Fibroblast of peridontal ligament (primary cell): ENCODE data around the gene ABCB9.
"Not testable (repeated sequence)": the region's sequence is repeated elsewhere in the genome, so short reads cannot be mapped to it uniquely, and the experiment has no call there.

Experiments used
- DNase-seq: peaks from one replicate; pipeline ENCODE4 v3.0.0-alpha.2; 2010; ENCODE audit errors: extremely low read depth

ABCB9 gene

GRCh38 chr12:122895320-122895703 lies 71.0 kb downstream of the ABCB9 start:
- DNase-seq, result no peak

DNA sequence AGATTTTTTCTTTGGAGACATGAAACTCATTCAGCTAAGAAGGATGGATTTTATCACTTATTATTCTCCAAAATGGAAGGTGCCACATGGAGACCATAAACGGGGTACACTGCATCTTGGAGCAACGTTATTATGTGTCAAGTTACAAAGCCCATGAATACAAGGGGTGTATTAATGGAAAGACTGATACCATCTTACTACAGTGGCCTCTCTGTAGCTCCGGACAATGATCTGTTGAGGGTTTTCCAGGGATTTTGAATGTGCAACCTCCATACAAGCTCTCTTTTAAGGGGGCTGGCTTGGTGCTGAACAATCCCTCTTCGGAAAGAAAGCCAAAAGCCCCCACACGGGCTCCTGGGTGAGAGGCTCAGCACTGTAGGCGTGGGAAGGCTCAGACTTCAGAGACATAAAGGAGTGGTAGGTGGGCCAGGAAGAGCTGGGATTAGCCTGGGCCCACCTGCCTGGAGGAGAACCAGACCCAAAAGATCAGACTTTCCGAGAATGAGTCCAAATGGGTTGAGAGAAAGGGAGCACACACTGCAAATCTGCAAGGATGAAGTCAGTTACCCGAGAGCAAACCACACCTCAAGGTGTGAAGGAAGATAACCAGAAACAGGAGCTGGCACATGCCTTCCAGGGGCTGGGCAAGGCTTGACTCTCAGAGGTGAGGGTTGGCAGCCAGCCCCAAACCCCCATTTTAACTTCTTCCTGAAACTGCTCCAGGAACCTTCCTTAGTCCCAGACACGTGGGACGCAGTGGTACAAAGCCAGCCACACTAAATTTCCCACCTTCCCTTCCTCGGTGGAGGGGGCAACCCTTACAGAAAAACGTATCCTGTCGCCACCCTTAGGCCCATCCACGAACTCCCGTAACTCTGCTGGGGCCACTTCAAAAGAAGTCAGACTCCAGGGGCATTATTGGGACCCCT lies 71.8 kb downstream of the ABCB9 start:
- DNase-seq, result no peak

- DNase-seq, result no peak
Observed at GRCh38 chr12:122893208-122894153, 72.8 kb downstream of the ABCB9 start.

GRCh38 chr12:122892724-122893123 lies 73.5 kb downstream of the ABCB9 start:
- not testable (repeated sequence) for DNase-seq

DNA sequence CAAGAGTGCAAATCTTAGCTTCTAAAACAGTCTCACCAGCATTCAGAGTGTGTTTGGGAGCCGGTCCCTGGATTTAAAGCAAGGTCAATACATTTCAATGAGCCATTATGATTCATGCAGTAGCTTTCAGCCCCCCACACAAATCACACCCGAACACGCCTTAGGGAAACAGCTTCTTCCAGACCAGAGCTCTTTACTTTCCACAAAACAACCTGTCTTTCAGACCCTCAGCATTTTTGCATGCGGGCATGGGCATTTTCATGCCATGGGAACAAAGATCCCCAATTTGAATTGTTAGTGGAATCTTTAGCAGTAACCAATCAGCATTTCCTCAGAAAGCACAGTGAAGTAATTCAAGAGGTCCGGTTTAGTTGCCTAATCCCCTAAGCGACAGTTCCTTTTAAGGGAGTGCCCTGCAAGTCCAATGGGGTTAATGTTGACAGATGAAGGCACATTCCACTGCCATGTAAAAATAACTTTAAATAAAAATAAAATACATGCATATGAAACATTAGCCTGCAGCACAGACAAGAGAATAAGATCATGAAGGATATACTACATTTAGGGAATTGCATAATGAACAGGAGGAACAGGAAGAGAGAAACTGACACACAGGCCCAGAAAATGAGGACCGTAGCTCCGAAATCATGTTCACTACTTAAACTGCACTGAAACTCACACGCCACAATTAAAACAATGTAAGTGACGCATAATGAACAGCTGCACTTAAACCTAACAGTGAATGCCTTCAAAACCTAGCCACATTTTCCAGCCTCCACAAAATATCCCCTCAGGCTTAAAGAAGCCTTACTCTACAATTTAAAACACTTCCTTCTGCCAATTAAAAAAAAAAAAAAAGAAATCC lies 74.4 kb downstream of the ABCB9 start:
- peak; percentile 78 for DNase-seq

DNA sequence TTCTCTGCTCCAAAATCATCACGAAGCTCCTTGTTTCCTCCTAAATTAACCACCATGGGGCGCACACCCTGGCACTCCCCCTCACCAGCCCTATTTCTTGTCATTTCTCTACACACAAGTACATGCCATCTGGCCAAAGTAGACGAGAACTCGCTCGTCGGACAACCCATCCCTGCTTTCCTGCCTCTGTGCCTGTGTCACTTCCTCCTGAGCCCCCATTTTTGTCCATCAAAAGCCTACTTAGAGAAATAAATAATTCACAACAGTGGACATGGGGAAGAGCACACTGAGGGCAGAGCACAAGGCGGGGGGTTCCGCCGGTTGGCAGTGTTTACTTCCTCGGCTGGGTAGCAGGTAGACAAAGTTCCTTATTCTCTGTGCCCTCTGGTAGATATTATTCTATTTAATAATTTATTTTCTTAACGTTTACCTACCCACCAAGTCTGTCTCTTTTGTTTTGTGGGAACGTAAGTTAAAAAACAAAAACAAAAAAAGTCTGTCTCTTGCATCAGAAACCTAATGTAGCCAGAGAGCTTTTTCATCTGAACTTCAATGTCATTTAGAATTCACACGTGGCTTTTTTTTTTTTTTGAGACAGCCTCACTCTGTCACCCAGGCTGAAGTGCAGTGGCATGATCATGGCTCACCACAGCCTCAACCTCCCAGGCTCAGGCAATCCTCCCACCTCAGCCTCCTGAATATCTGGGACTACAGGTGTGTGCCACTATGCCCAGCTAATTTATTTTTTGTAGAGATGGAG lies 76.3 kb downstream of the ABCB9 start:
- DNase-seq, result no peak

- peak; percentile 55 for DNase-seq
Observed at GRCh38 chr12:122888232-122888752, 78.0 kb downstream of the ABCB9 start.

- no peak for DNase-seq
Observed at GRCh38 chr12:122887819-122888212, 78.4 kb downstream of the ABCB9 start.

DNA sequence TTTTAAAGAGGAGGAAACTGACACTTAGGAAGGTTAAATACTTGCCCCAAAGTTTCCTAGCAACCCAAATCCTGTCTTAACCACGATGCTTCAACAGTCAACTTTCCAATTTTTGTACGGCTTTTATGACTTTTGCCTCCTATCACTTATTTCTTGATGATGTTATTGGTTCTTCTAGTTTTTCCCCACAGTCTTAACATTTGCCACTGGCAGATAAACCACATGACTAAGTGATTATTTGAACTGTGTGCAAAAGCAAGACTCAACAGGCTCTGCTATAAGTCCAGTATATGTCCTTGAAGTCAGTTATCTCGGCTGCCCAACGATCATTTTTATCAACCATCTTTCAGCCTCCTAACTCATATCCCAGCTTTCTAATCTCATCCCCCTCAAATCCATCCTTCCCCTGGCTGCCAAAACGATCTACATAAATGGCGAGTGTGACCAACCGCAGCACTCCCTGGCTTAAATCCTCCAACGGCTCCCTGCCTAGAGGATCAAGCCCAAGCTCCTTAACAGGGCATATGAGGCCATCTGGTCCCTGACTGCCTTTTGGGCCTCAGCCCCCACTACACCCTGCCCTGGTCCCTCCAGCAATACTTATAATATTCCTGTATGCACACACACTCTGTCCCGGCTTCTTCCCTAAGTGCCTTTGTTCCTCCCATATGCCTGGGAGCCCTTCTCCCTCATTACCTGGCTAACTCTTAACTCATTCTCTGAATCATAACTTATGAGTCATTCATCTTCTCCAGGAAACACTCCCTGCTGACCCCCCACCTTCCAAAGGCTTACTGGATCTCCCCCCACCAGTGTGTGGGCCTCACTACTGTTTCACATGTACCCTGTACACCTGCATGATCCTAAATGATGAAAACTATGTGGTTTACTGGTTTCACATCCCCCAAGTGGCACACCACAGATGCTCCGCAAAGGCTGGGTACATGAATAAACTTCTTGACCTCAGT lies 79.1 kb downstream of the ABCB9 start:
- DNase-seq, result no peak

- DNase-seq, result no peak
Observed at GRCh38 chr12:122886161-122886560, 80.1 kb downstream of the ABCB9 start.

DNA sequence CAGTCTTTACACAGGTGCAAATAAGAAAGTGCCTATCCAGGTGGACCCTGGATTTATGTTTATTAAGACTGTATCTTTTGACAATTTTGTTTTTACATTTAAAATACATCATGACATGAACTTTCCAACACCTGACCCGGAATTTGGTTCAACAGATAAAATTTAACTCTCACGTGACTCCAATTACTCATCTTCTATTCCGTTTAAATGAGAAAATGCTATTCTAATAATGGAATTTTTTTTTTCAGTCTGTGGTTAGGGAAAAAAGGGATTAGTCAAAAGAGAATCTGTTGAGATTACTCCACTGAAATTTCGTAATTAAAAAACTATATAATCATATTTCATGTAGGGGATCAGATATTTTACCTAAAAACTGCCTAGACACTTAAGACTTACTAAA lies 81.4 kb downstream of the ABCB9 start:
- DNase-seq, result peak; percentile 22

DNA sequence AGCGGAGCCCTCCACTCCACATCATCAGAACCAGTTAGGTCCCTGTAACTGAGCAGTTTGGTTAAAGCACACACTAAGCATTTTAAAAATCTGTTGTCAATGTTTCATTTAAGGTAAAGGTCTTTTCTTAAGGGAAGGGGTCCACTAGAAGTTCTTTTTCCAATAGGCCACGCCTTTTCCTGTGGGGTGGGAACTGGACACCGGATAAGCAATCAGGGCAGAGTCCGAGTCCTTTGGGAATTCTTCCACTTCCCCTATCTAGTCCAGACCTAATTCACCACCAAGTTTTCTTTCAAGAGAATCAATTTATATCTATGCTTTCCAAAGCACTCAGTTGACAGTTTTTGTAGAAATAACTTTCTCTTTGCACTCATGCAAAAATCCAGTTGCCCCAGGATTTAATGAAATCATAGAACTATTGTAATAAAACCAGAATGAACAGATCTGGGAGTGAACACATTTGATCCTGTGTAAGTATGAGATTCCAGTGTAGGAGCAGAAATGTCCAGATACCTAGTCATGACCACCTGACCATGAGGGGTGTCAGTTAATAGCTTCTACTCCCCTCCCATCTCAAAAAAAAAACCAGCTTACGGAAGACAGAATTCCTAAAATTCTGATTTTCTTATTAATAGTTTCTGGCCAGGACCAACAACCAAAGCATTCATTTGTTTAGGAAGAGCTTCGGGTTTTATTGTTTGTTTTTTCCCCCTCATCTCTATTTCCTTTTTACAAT lies 82.0 kb downstream of the ABCB9 start:
- DNase-seq, result no peak

- no peak for DNase-seq
Observed at GRCh38 chr12:122882908-122883558, 83.2 kb downstream of the ABCB9 start.

GRCh38 chr12:122880668-122881067 lies 85.6 kb downstream of the ABCB9 start:
- peak; percentile 84 for DNase-seq

- DNase-seq, result peak; percentile 81
Observed at GRCh38 chr12:122880155-122880667, 86.1 kb downstream of the ABCB9 start.
